DMS79 (cell line): ENCODE results near the gene KCNIP4.

Experiments
- DNase-seq: peaks from one replicate; lab custom pipeline; 2025; lab: John Stamatoyannopoulos, UW

Gene KCNIP4

DNA sequence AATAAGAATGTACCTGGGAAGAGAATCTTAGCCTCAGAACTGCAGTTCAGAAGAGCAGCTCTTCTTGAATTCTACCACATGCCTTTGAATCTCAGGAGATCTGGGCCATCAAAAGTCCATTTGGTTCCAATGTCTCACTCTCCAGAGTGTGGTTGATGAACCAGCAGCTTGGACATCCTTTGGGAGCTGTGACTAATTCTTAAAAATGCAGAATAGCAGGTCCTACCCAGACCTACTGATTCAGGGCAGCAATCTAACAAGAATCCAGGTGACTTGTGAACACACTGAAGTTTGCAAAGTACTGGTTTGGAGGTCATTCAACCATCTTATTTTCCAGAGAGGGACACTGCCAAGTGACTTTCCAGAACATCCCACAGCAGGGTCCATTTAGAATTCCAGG is 1003.6 kb downstream of the KCNIP4 start:
- DNase-seq, result no peak

DNA sequence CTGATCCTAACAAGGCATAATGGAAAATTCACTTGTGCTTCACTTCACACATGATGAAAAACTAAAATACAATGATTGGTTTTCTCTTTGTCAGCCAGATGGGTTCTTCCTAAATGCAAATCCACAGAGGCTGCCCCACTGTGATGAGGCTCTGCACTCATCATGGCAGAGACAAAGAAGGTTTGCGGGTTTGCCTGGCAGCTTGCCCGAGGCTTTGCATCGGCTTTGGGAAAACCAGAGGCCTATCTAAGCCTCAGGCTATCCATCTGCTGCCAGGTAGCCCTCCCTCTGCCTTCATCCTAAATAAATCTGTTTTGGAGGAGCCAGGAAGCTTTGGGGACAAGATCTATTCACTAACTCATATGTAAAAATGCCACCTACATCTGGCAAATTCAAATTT is 1004.1 kb downstream of the KCNIP4 start:
- DNase-seq, result no peak

DNA sequence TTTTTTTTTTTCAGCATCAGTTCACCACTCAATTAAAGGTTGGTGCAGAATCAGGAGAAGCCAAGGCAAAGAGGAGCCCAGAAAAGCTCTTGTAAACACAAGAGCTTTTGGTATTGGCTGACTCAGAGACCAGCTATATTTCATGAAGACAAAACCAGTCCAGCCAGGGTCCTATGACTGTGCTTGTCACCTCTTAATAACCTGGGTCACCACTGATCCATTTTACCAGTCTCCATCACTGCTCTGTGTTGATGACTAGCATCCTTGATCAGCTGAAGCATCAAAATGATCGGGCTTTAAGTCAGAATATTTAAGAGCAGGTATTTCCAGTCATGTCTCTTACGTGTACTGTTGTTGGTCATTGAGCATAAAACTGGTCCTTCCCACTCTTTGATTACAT is 1010.4 kb downstream of the KCNIP4 start:
- DNase-seq, result no peak

DNA sequence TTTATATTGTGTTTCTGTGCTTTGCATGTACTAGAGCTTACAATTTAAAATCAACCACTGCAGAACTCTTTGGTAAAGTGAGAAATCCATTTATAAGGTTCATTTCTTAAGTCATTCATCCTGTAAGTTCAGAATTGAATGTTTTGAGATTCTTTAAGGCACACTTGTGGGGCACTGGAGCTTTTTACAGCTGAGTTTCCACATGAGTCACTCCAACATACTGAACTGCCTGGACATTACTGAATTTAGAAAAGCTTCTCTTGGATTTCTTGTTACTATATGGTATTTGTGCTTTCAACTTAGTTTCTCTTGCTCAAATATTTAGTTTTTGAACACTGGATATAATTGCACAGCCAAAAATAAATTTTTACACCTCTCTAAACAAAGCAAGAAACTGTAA is 1022.0 kb downstream of the KCNIP4 start:
- DNase-seq, result no peak

DNA sequence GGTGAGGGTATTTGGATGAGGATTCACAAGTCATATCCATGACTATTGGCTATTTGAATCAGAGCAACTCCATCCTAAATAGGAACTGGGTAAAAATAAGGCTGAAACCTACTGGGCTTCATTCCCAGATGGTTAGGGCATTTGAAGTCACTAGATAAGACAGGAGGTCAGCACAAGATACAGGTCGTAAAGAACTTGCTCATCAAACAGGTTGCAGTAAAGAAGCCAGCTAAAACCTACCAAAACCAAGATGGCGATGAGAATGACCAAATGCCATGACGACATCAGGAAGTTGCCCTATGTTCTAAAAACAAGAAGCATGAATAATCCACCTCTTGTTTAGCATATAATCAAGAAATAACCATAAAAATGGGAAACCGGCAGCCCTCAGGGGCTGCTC is 1023.4 kb downstream of the KCNIP4 start:
- DNase-seq, result no peak

DNA sequence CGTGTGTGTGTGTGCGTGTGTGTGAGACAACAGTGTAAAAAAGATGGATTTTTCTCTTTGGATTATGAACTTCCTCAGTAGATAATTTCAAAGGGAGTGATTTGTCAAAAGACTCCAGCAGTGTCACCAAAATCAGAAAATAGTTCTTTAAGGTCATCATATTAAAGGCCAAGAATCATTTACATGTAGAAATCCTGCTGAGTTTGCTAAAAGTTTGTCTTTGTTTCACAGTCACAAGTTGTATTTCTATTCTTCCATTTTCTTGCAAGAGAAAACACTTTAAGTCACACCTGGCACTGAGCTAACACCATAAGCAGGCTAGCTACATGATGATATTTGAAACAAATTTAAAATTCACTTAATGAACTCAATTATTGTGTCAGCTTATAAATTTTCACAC is 1025.6 kb downstream of the KCNIP4 start:
- DNase-seq, result no peak

DNA sequence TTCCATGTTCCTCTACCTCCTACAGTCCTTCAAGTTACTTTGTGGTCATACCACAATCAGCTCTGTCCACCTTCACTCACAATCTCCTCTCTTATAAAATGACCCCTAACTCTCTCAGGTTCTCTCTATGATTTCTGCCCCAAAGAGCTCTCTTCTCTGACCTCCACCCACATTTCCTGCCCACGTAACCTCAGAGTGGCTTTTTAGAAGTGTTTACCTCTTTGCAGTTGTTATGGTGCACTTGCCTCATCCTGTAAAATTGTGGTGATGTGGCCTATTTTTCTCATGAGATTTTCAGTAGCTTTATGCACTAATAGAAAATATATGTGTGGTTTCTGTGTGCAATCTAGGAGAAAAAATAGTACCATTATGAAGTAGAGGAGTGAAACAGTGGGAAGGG is 1032.5 kb downstream of the KCNIP4 start:
- no peak for DNase-seq

DNA sequence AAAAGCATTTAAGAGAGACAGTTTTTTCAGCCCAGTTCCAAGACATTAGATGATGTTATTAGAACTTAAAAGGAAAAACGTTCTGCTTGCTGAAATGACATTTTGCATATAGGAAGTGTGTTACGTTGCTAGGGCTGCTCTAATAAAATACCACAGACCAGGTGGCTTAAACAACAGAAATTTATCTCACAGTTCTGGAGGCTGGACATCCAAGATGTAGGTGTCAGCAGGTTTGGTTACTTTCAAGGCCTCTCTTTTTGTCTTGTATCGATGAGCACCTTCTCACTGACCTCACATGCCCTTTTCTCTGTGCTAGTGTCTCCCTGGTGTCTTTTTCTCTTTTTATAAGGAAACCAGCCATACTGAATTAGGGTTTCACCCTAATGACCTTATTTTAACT is 1043.6 kb downstream of the KCNIP4 start:
- no peak for DNase-seq

DNA sequence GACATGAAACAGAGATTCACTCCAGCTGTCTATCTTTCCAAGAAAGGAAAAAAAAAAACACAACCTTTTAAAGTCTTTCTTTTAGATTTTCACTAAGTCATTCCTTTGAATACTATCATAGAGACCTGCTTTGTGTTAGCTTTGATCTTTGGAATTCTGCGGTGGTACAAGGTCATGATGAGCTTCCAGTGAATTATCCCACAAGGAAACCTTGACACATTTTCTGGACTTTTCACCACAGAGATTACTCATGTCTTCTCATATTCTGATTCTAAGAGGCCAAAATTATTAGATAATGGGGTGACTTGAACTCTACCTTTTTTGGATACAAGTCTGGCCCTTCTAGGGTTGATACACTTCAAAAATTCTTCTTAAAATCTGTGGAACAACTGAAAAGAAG is 1046.7 kb downstream of the KCNIP4 start:
- DNase-seq, result no peak

DNA sequence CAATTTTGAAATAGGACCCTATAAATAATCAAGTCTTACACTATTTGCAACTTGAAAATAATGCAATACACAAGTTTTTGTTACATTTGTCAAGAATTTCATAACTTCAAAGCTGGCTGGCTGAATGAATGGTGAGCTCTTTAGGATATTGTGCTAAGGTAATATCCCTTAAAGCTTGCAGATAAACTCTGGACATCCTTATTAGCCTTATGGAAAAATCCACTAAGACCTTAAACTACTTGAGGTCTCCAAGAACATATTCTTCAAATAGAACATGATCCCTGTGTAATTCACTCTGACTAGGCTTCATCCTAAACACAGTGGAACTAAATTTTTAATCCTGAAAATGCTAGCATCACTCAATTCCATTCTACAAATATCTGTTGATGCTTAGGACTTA is 1049.0 kb downstream of the KCNIP4 start:
- no peak for DNase-seq

DNA sequence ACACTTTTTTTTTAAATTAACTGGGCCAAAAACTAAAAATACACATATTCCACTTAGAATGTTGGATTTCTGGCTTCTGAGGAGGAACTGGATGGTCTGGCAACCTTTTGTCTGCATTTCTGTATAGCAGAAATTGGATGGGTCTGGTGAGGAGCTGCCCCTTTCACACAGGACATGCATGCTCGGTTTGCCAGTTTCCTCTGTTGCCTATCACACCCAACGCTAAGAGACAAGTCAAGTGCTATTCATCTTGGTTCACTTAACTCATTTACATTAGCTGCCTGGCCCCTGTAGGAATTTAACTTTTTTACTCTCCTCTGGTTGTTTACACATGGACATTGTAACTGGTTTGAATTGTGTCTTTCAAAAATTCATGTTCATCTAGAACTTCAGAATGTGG is 1052.6 kb downstream of the KCNIP4 start:
- no peak for DNase-seq

DNA sequence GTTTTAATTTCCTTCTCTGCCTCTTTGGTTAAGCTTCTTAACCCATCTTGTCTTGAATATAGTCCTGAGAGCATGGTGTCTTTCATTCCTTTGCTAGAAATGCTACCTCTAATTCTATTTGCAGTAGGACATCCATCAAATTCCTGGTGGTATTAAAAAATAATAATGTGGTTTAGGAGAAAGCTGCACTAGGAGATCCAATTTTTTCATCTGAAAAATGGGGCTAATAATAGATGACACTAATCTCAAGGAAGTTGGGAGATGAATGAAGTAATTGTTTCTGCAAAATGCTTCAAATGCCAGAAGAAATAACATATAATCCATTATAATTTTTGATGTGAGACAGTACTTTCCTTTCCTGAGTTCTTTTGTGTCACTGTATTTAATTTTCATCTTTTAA is 1053.4 kb downstream of the KCNIP4 start:
- no peak for DNase-seq

DNA sequence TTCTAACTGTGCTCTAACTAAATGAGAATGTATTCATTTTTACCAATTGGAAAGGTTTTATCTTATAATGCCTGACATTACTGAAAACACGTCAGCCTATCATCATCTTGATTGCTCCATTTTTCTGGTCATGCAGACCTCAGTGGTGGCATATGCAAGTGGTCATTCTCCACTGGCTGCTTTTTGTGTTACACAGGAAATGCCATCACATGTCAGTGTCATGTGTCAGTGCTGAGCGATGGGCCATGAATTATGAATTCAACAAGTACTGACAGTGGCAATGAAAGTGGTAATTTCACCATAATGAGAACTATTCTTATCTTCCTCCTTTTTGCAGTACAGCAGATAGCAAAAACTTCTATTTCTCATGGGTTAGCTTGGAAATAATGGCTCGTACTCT is 1057.8 kb downstream of the KCNIP4 start:
- DNase-seq, result no peak

DNA sequence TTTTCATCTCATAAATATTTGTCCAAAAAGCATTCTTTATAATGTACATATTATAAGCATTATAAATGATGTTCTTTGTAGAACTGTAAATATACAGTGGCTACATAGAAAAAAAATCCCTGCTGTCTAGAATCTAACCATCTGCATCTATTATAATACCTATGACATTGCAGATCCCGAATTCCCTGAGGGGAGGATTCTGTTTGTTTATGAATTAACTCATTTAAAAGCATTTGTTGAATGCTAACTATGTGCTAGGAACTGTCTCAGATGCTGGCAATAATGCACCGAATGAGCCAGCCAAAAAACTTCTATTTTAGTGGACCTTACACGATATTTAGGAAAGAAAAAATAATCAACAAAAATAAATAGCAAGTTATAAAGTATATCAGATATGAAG is 1058.7 kb downstream of the KCNIP4 start:
- no peak for DNase-seq

DNA sequence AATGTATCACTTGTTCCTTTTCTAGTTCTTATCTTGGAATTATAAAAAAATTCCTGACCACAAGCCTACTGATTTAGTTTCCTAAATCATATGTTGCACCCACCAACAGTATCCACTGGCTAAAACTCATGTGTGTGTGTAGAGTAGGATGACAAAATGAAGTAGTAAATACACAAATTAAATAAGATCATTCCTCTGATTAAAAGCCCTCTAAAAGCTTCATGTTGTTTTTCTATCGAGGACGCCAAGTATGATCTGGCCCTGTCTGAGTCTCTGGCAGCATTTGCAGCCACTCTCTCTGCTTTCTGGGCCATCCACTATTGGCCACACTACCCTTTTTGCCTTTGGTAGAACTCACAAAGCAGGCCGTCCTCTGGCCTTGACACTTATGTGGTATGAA is 1064.9 kb downstream of the KCNIP4 start:
- DNase-seq, result no peak

DNA sequence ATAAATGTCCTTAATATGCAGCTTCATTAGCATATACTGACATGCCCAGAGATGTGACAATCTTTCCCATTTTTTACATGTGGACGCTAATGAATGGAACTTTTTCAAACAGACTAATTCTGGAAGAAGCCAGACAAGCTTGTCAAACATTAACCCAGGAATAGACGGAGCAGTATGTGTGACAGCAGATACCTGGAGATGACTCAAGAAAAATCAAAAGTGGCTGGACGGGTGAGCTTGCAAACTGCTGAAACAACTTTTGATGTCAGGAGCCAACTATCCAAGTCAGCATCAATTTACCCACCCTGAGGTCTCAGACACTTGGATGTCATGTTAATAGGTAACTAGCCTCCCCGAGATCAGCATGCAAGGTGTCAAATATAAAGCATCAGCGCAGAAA is 1065.3 kb downstream of the KCNIP4 start:
- no peak for DNase-seq

DNA sequence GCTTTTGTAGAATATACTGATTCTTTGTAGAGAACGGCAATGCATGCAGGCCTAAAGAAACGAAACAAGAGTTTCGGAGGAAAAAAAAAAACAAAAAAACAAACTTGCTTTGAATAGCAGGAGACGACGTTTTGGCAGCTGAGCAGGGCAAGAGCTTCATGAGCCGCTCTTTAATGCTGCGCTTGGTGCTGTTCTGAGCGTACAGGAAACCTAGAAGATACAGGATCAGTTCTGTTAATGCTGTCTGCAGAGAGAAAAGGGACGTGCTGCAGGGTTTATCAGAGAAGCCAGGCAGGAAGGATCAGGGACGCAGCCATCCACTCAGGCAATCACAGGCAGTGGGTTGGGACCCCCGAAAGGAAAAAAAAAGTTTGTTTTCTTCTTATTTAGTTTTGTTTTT is 1066.1 kb downstream of the KCNIP4 start:
- DNase-seq, result no peak

DNA sequence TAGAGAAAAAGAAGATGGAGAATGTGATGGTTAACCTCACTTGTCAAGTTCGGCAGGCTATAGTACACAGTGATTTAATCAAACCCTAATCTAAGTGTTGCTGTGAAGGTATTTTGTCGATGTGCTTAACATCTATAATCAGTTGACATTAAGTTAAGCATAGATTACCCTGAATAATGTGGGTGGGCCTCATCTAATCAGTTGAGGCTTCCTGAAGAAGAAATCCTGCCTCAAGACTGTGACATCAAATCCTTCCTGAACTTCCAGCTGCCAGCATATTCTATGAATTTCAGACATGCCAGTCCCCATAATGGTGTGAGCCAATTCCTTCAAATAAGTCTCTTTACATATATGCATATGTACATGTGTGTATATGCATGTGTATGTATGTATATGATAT is 1066.9 kb downstream of the KCNIP4 start:
- DNase-seq, result no peak

DNA sequence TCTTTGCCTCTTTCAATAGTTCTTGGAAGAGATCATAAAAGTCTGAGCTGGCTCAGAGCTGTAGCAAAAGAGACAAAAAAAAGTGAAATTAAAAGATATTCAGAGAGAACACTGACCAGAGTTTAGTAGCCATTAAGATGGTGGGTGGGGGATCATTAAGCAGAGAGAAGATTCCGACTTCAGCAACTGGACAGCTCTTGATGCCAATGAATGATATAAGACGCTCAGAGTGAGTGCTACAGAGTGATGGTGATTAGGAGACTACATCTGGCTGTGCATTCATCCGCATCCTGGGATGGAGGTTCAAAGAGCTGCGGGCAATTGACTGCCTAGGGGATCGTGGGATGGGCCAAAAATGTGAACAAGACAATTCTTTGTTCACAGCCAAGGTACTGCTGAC is 1069.8 kb downstream of the KCNIP4 start:
- DNase-seq, result no peak

DNA sequence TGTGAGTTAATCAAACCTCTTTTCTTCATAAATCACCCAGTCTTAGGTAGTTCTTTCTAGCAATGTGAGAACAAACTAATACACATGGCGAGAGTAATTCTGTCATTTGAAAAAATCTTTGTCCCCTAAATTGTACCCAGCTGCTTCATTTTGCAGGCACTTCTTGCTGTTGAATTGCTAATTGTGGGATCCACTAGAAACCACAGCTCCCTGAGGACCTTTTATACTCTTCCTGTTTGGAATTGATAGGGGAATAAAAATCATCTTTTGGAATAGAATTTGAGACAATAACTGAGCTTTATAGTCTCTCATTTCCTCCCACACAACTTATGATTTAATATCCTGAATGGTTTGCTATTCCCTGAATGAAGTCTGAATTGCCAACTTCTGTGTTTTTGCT is 1078.1 kb downstream of the KCNIP4 start:
- no peak for DNase-seq

DNA sequence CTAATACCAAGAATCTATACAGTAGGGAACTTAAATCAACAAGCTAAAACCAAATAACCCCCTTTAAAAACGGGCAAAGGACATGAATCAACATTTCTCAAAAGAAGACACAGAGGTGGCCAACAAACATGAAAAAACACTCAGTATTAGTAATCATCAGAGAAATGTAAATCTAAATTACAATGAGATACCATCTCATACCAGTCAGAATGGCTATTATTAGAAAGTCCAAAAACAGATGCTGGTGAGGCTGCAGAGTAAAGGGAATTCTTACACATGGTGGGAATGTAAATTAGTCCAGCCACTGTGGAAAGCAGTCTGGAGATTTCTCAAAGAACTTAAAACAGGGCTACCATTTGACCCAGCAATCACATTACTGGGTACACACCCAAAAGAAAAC is 1080.5 kb downstream of the KCNIP4 start:
- no peak for DNase-seq

DNA sequence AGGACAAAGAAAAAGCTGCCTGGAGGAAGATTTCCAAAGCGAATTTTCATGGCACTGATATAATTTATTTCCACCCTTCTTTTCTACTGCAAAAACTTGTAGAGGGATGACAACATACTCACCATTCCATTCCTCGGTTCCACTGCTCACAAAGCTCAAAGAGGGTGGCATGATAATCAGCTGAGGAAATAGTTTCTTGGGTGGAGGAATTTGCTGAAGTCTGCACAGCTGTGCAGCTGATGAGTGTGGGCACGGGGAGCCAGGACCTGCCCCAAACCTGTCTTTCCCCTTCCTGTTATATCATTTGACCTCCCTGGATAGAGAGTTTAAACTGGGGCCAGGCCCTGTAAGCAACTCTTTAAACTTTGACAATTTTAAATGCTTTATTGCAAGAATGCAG is 1087.7 kb downstream of the KCNIP4 start:
- DNase-seq, result no peak

DNA sequence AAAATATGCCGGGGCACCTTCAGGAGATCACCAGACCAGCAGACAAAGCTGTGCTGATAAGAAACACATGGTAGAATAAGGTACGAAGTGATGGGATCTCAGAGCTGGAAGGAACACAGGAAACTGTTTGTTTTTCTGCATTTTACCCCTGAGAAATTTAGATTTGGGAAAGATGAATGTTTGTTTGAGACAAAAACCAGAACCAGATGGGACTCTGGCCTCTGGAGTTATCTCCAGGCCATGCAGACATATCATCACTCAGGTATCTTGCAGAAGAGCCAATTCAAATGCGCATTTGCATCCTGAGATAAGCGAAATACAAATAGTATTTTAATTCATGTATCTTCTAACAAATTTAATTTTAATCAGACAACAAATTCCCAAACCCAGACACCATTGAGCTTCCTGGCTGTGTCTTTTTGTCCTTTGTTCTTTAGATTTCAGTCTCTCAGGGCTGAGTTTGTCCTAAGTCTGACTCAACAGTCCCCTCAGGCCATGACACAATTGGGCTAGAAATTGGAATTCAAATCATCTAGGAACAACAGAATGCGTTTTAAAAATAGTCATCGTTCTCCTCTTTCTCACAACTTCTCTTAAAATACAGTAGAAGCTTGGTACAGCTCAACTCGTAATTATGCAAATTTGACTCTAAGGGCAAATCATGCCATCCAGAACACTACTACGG is 1089.3 kb downstream of the KCNIP4 start:
- DNase-seq, result no peak

DNA sequence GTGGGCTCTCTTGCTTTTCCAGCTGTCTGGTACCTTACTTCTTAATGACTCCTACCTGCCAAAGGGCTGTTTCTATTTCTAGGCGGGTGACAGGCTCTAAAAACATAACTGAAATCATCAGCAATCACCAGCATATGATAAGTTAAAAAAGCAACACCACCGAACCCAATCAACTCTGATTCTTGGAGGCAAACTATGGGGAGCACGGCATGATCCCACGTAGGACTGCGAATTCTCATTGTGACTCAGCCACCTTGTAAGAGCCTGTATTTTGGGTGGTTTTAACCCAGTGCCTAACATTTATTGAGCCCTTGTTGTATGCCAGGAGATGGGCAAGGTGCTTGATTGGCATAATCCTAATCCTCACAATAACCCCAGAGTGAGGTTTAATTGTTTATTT is 1091.5 kb downstream of the KCNIP4 start:
- DNase-seq, result no peak
